OCI-LY3 (cell line): Measurements from ENCODE around the gene PSMB3.

Experiments
- EZH2phosphoT487 ChIP-seq: fragments of 200-600 bp; shearing (Covaris generic); IDR thresholded peaks from 2 replicates; pipeline ENCODE4 v1.6.1; 2018; ENCODE audit warnings: antibody characterized with exemption, mixed run types, low read depth
- TF ChIP-seq, protein P1 (sequence below): fragments of 200-600, 300-600 bp; sonication (generic); IDR thresholded peaks from 2 replicates; pipeline ENCODE4 v1.5.1; 2014; ENCODE audit warnings: antibody characterized with exemption, low read length, low read depth

DNA sequence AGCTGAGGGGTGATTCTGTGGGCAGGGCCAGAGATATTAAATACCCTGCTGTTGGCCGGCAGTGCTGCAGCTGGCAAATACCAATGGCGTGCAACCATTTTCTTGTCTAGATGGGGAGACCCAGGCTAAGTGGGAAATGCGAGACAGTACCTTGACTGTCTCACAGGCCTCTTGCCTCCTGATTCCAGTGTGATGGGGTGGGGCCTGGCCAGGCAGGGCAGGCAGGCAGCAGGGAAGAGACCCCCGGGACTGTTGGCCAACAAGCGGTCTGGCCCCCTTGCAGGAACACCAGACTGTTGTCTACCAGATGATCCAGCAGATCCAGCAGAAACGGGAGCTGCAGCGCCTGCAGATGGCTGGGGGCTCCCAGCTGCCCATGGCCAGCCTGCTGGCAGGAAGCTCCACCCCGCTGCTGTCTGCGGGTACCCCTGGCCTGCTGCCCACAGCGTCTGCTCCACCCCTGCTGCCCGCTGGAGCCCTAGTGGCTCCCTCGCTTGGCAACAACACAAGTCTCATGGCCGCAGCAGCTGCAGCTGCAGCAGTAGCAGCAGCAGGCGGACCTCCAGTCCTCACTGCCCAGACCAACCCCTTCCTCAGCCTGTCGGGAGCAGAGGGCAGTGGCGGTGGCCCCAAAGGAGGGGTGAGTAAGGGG, 28.1 kb upstream of the PSMB3 start:
- TF ChIP-seq, protein P1, sequence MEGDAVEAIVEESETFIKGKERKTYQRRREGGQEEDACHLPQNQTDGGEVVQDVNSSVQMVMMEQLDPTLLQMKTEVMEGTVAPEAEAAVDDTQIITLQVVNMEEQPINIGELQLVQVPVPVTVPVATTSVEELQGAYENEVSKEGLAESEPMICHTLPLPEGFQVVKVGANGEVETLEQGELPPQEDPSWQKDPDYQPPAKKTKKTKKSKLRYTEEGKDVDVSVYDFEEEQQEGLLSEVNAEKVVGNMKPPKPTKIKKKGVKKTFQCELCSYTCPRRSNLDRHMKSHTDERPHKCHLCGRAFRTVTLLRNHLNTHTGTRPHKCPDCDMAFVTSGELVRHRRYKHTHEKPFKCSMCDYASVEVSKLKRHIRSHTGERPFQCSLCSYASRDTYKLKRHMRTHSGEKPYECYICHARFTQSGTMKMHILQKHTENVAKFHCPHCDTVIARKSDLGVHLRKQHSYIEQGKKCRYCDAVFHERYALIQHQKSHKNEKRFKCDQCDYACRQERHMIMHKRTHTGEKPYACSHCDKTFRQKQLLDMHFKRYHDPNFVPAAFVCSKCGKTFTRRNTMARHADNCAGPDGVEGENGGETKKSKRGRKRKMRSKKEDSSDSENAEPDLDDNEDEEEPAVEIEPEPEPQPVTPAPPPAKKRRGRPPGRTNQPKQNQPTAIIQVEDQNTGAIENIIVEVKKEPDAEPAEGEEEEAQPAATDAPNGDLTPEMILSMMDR = no peak
- no peak for TF ChIP-seq EZH2phosphoT487
